HK-2 (cell line): ENCODE data around the gene VAMP7.
"Not testable (repeated sequence)": the region's sequence is repeated elsewhere in the genome, so short reads cannot be mapped to it uniquely, and the experiment has no call there.

Experiments
- DNase-seq: peaks from one replicate; pipeline ENCODE4 v3.0.0-alpha.2; 2018; ENCODE audit not compliant: unreplicated experiment

The VAMP7 gene

GRCh38 chrX:155881158-155881993 lies at the start of gene VAMP7:
VAMP7 (plus strand) TSS chrX:155881345; CDS start chrX:155889467, 8,122 bp downstream.
- DNase-seq: peak; percentile 83

- DNase-seq: no peak
Measured at GRCh38 chrX:155841232-155841631, 39.9 kb upstream of the VAMP7 start.

GRCh38 chrX:155851786-155852185 lies 29.4 kb upstream of the VAMP7 start:
- DNase-seq: not testable (repeated sequence)

GRCh38 chrX:155857561-155857960 lies 23.6 kb upstream of the VAMP7 start:
- DNase-seq: no peak

GRCh38 chrX:155864655-155865054 lies 16.5 kb upstream of the VAMP7 start:
- DNase-seq: no peak

- no peak for DNase-seq
Measured at GRCh38 chrX:155865193-155865592, 16.0 kb upstream of the VAMP7 start.

GRCh38 chrX:155867821-155868220 lies 13.3 kb upstream of the VAMP7 start:
- no peak for DNase-seq

- no peak for DNase-seq
Measured at GRCh38 chrX:155870958-155871357, 10.2 kb upstream of the VAMP7 start.

GRCh38 chrX:155871934-155872333 lies 9.2 kb upstream of the VAMP7 start:
- DNase-seq: no peak

- no peak for DNase-seq
Measured at GRCh38 chrX:155873188-155873587, 8.0 kb upstream of the VAMP7 start.

GRCh38 chrX:155874571-155875244 lies 6.4 kb upstream of the VAMP7 start:
- DNase-seq: no peak

- DNase-seq: no peak
Measured at GRCh38 chrX:155876704-155877103, 4.4 kb upstream of the VAMP7 start.

- no peak for DNase-seq
Measured at GRCh38 chrX:155877288-155877687, 3.9 kb upstream of the VAMP7 start.

GRCh38 chrX:155880586-155881157 lies 473 bp upstream of the VAMP7 start:
- DNase-seq: no peak

GRCh38 chrX:155886409-155886808 lies 5.3 kb downstream of the VAMP7 start:
- DNase-seq: no peak

GRCh38 chrX:155888139-155888538 lies 7.0 kb downstream of the VAMP7 start:
- DNase-seq: peak; percentile 6

GRCh38 chrX:155889328-155889727 lies 8.2 kb downstream of the VAMP7 start:
- DNase-seq: no peak

GRCh38 chrX:155891446-155892210 lies 10.5 kb downstream of the VAMP7 start:
- DNase-seq: no peak

- no peak for DNase-seq
Measured at GRCh38 chrX:155893521-155893920, 12.4 kb downstream of the VAMP7 start.

GRCh38 chrX:155896512-155896911 lies 15.4 kb downstream of the VAMP7 start:
- DNase-seq: no peak

GRCh38 chrX:155899366-155899765 lies 18.2 kb downstream of the VAMP7 start:
- no peak for DNase-seq

GRCh38 chrX:155900765-155901164 lies 19.6 kb downstream of the VAMP7 start:
- no peak for DNase-seq
